Lower leg skin (tissue), 3 donors: Measurements from ENCODE around the gene CFD.

Experiments
- POLR2A ChIP-seq, 2 donors: fragments of 450-650 bp; IDR thresholded peaks; one replicate each; pipeline ENCODE4 v1.6.1; 2016 to 2017; ENCODE audit warnings: antibody characterized with exemption in 2 of 2, mild to moderate bottlenecking in 1 of 2, moderate library complexity in 1 of 2
- TF ChIP-seq, protein P1 (sequence below), 3 donors: fragments of 450-650 bp; IDR thresholded peaks; one replicate each; pipeline ENCODE4 v1.5.1; 2016; ENCODE audit warnings: antibody characterized with exemption in 3 of 3, mild to moderate bottlenecking in 3 of 3, moderate library complexity in 2 of 3

DNA sequence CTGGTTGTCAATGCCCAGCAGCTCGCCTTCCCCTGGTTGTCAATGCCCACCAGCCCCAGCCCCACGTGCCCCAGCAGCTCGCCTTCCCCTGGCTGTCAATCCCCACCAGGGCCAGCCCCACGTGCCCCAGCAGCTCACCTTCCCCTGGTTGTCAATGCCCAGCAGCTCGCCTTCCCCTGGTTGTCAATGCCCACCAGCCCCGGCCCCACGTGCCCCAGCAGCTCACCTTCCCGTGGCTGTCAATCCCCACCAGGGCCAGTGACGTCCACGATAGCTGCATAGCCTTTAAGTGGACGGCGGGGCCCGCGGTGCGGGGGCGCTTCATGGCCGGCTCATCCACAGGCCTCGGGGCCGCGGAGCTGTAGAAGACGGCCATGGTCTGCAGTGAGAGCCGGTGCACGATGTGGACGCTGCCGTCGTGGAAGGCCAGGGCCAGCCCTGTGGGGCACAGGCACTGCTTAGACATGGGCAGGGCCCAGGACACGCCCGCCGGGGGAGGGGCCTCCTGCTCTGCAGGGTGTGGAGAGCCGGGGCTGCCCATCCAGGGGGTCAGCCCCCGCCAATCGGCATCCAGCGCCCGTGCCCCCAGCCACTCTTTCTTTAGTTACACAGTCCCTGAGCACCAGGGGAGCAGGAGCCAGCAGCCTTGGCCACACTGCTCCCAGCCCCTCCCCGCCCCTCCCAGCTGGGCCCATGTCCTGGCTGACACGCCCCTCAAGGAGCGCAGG, 20.4 kb downstream of the CFD start:
- TF ChIP-seq, protein P1, sequence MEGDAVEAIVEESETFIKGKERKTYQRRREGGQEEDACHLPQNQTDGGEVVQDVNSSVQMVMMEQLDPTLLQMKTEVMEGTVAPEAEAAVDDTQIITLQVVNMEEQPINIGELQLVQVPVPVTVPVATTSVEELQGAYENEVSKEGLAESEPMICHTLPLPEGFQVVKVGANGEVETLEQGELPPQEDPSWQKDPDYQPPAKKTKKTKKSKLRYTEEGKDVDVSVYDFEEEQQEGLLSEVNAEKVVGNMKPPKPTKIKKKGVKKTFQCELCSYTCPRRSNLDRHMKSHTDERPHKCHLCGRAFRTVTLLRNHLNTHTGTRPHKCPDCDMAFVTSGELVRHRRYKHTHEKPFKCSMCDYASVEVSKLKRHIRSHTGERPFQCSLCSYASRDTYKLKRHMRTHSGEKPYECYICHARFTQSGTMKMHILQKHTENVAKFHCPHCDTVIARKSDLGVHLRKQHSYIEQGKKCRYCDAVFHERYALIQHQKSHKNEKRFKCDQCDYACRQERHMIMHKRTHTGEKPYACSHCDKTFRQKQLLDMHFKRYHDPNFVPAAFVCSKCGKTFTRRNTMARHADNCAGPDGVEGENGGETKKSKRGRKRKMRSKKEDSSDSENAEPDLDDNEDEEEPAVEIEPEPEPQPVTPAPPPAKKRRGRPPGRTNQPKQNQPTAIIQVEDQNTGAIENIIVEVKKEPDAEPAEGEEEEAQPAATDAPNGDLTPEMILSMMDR (IDR thresholded peaks at IDR 0.05) = no peak
- TF ChIP-seq POLR2A (IDR thresholded peaks at IDR 0.05) = no peak
